Aorta (tissue), 5 donors: ENCODE measurements around the gene SPEN. TPM values are rescaled to one million over a fixed set of nuclear protein-coding genes. Genes with fewer than 3 reads are reported as not detected.

Experiments used
- ATAC-seq: fragments of 200-7000 bp; cut with Tn5 transposase; one replicate; pipeline ENCODE4 v1.9.1; 2022; ENCODE audit warnings: moderate library complexity; ENCODE audit not compliant: low FRiP score
- DNase-seq, 2 donors: peaks; one replicate each; pipeline ENCODE4 v3.0.0-alpha.2; 2020
- H3K27ac ChIP-seq, 2 donors: one replicate each; pipeline ENCODE4 v1.5.1; 2013; ENCODE audit warnings: low read length in 2 of 2, mild to moderate bottlenecking in 2 of 2, moderate library complexity in 2 of 2, control low read depth in 1 of 2, inconsistent platforms in 1 of 2, low read depth in 1 of 2
- H3K27me3 ChIP-seq, 2 donors: one replicate each; pipeline ENCODE4 v1.6.1; 2013; ENCODE audit warnings: control low read depth in 1 of 2, low read length in 1 of 2, mild to moderate bottlenecking in 1 of 2, moderate library complexity in 1 of 2; ENCODE audit not compliant: insufficient read depth in 2 of 2, control insufficient read depth in 1 of 2
- H3K36me3 ChIP-seq, 2 donors: one replicate each; pipeline ENCODE4 v1.6.1; 2013; ENCODE audit warnings: control low read depth in 1 of 2, low read length in 1 of 2, mild to moderate bottlenecking in 1 of 2; ENCODE audit not compliant: insufficient read depth in 2 of 2, control insufficient read depth in 1 of 2
- H3K4me1 ChIP-seq, 2 donors: one replicate each; pipeline ENCODE4 v1.6.1; 2013; ENCODE audit warnings: low read length in 2 of 2, control low read depth in 1 of 2, mild to moderate bottlenecking in 1 of 2, moderate library complexity in 1 of 2; ENCODE audit not compliant: insufficient read depth in 2 of 2, control insufficient read depth in 1 of 2
- H3K4me3 ChIP-seq, 2 donors: one replicate each; pipeline ENCODE4 v1.5.1; 2013; ENCODE audit warnings: low read length in 2 of 2, control low read depth in 1 of 2, mild to moderate bottlenecking in 1 of 2
- H3K9me3 ChIP-seq: one replicate; pipeline ENCODE4 v1.6.1; 2013; ENCODE audit warnings: mild to moderate bottlenecking, low read length; ENCODE audit not compliant: control insufficient read depth
- WGBS, 2 donors: extraction: QIAGEN DNeasy Blood & Tissue Kit; methylation state at CpG; one replicate each; pipeline ENCODE4 v1.1.7; 2013; 5-methylcytosine and 5-hydroxymethylcytosine counted together
- intact Hi-C, 2 donors: fragments of 100-400 bp; cut with DNase I; formaldehyde crosslinking; loops; one replicate each; pipeline versions ENCODE4 v1.14.2 to v1.15.0; 2022
- polyA plus RNA-seq, 2 donors: library from polyadenylated mRNA; stranded (reverse); fragments of 200-250 nt; gene quantifications; one replicate each; pipeline ENCODE4 v1.2.3, GENCODE V29; 2013
- total RNA-seq, 2 donors: library from RNA; stranded (reverse); fragmentation: NEBNext Ultra II Directional; extraction: Animal tissue kit (Norgen Biotek cat#: 25700); gene quantifications; one replicate each; pipeline ENCODE4 v1.2.1, GENCODE V29; 2021
- donor health status: healthy with polysubstance abuse.
- donor health status: Bipolar disorder and iron deficiency.
- donor health status: DM: no; HTN: no; CAD: no.
- donor health status: DM: no; HTN: no; CAD: no.
- donor health status: DM: yes; HTN: yes; CAD: no.

SPEN gene
- total and polyA plus RNA-seq, 4 donors = 19.8 to 102 (median 51.7) TPM

GRCh38 chr1:15948595-15949452, 101.3 kb downstream of the SPEN start:
- Histone ChIP-seq H3K4me1 (peaks cover 0 to 6% of the 10 kb centered on the region in 2 donors), H3K27ac (peak overlapping the region; percentile 84 to 96), H3K9me3 (no peaks in the 10 kb centered on the region), H3K27me3 (no peaks in the 10 kb centered on the region), H3K4me3 (no peak overlapping the region), H3K36me3 (peaks cover 0 to 2% of the 10 kb centered on the region in 2 donors)
- ATAC-seq = peak; percentile 72
- DNase-seq = peak; percentile 93
- WGBS, 2 donors = 5 to 12% methylated on average over 15 of the region's 15 CpGs
- intact Hi-C loops = loop anchor here (1.0 to 5.0 kb wide), 3 partner anchors 57 to 152 kb away; no protein-coding TSS in a partner anchor

DNA sequence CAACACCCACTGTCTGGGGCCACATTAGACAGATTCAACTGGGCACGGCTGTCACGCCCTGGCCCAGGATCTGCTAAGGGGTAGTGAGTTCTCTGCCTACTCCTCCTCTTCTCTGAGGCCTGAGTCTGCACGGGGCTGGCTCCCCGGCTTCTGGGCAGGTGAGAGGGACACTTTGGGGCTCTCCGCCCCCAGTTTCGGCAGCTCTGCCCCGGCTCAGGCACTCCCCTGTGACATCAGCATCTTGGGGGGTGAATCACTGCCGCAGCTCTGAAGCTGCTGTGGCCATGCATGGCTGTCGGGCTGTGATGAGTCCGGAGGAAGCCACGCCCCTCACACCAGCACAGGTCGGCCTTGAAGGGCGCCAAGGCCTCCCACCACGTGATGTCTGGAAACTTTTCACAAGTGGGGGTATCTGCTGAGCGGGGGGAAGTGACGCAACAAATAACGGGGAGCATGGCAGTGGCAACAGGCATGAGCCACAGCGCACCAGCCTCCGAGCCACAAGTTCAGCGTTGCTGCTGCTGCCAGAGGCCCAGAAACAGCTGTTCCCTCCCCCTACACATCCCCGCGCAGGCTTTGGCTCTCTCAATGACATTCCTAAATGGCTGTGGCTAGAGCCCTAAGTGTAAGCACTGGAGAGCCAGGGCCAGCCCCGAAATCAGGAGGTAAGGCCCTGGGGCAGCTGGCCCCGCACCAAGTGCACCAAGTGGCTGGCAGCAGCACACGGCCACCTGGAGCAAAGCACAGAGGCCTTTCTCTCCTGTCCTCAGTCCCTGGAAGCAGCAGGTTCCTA, 102.1 kb downstream of the SPEN start:
- Histone ChIP-seq H3K27ac (peak overlapping the region; percentile 96 to 99), H3K36me3 (peaks cover 0 to 2% of the 10 kb centered on the region in 2 donors), H3K4me3 (no peak overlapping the region), H3K27me3 (no peaks in the 10 kb centered on the region), H3K4me1 (peaks cover 0 to 6% of the 10 kb centered on the region in 2 donors), H3K9me3 (no peaks in the 10 kb centered on the region)
- WGBS, 2 donors = 2 to 4% methylated on average over 25 of the region's 25 CpGs
- peak; percentile 88 for ATAC-seq
- peak; percentile 96 to 97 for DNase-seq
- intact Hi-C loops = loop anchor here (1.0 to 5.0 kb wide), 4 partner anchors 57 to 152 kb away; no protein-coding TSS in a partner anchor

GRCh38 chr1:15950302-15950701, 102.8 kb downstream of the SPEN start:
- Histone ChIP-seq H3K4me3 (no peak overlapping the region), H3K9me3 (no peaks in the 10 kb centered on the region), H3K27me3 (no peaks in the 10 kb centered on the region), H3K36me3 (peaks cover 0 to 2% of the 10 kb centered on the region in 2 donors), H3K27ac (peak overlapping the region; percentile 96 to 99), H3K4me1 (peaks cover 0 to 6% of the 10 kb centered on the region in 2 donors)
- DNase-seq (no peak), ATAC-seq (no peak)
- 79 to 82% methylated on average over 4 of the region's 4 CpGs for WGBS, 2 donors
- intact Hi-C loops = loop anchor here in 1 of 2 donors (5.0 kb wide), 1 partner anchor 148 kb away; no protein-coding TSS in a partner anchor

DNA sequence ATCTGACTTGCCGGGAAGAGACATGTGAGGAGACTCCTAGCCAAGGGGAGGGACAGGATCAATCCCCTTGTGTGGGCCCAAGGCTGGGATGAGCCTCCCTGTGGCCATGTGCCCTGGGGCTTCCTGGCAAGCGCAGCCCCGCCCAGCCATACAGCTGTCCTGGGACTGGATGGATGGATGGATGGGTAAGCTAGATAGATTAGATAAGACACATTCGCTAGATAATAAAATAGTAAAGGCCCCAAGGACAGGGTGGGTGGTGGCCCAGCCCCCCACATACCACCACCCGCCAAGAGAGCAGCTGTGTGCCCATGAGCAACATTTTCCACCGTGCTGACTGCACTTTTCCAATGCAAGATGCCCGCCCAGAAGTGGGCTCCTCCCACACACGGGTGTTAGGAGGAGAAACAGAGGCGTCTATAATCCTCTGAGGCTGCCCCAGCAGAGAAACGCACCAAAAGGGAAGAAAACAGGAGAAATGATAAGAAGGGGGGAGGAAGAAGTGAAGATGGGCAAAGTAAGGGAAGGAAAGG, 103.3 kb downstream of the SPEN start:
- intact Hi-C loops = loop anchor here in 1 of 2 donors (5.0 kb wide), 1 partner anchor 149 kb away; no protein-coding TSS in a partner anchor
- ATAC-seq = peak; percentile 12
- H3K27me3 ChIP-seq = no peaks in the 10 kb centered on the region
- no peaks in the 10 kb centered on the region for H3K9me3 ChIP-seq
- peak; percentile 86 to 93 for DNase-seq
- H3K36me3 ChIP-seq = no peaks in the 10 kb centered on the region
- H3K4me3 ChIP-seq = no peak overlapping the region
- peaks cover 0 to 6% of the 10 kb centered on the region in 2 donors for H3K4me1 ChIP-seq
- WGBS, 2 donors = 23 to 24% methylated on average over 10 of the region's 10 CpGs
- peak overlapping the region; percentile 96 to 99 for H3K27ac ChIP-seq

GRCh38 chr1:15951341-15952153, 104.0 kb downstream of the SPEN start:
- no peak overlapping the region for H3K4me3 ChIP-seq
- no peaks in the 10 kb centered on the region for H3K27me3 ChIP-seq
- H3K4me1 ChIP-seq = peaks cover 0 to 6% of the 10 kb centered on the region in 2 donors
- WGBS, 2 donors = 46 to 50% methylated on average over 23 of the region's 23 CpGs
- peak overlapping the region in 1 of 2 donors; percentile 30 for H3K27ac ChIP-seq
- no peaks in the 10 kb centered on the region for H3K9me3 ChIP-seq
- no peak for ATAC-seq
- H3K36me3 ChIP-seq = no peaks in the 10 kb centered on the region
- intact Hi-C loops = loop anchor here in 1 of 2 donors (5.0 kb wide), 1 partner anchor 149 kb away; no protein-coding TSS in a partner anchor
- no peak for DNase-seq

DNA sequence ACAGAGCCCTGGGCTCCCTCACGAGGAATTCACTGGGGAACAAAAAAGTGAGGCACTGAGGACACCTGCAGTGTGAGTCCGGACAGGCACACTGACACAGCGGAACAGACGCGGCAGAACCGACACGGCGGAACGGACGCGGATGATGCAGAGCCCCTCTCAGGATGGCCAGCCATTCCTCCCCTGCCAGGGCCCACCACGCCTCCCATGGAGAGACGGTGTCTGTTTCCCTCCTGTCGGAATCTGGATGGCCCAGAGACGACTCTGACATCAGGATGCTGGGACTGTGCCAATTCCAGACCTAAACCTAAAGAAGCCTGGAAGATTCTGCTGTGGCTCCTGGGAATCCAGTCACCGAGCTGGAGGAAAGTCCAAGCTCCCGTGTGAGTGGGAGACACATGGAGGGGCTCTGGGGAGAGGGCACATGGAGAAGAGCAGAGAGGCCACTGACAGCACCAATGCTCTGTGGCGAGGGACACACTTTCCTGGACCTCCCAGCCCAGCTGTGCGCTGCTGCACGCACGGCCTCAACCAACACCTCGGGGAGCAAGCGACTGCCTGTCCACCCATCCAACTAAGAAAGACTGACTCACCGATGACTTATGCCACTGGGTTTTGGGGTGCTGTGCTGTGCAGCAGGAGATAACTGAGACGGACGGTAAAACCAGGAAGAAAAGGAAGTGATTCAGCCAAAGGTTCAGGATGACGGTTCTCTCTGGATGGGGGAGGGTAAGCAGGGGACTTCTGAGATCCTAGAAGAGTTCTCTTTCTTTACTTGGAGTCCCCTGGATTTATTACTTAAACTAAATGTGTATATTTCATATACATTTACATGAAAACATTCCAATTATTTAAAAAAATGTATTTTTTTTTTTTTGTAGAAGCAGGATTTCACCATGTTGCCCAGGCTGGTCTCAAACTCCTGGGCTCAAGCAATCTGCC, 105.1 kb downstream of the SPEN start:
- H3K9me3 ChIP-seq = no peaks in the 10 kb centered on the region
- H3K4me1 ChIP-seq = peaks cover 0 to 6% of the 10 kb centered on the region in 2 donors
- no peak for ATAC-seq
- H3K27ac ChIP-seq = peak overlapping the region in 1 of 2 donors; percentile 58
- intact Hi-C loops = loop anchor here in 1 of 2 donors (5.0 kb wide), 1 partner anchor 150 kb away; no protein-coding TSS in a partner anchor
- no peaks in the 10 kb centered on the region for H3K36me3 ChIP-seq
- H3K27me3 ChIP-seq = no peaks in the 10 kb centered on the region
- no peak overlapping the region for H3K4me3 ChIP-seq
- 80 to 81% methylated on average over 27 of the region's 27 CpGs for WGBS, 2 donors
- DNase-seq = no peak

GRCh38 chr1:15953294-15953771, 105.8 kb downstream of the SPEN start:
- WGBS, 2 donors = 23 to 26% methylated on average over 11 of the region's 11 CpGs
- no peaks in the 10 kb centered on the region for H3K27me3 ChIP-seq
- H3K4me1 ChIP-seq = peaks cover 0 to 6% of the 10 kb centered on the region in 2 donors
- H3K27ac ChIP-seq = peak overlapping the region; percentile 28 to 70
- H3K36me3 ChIP-seq = no peaks in the 10 kb centered on the region
- DNase-seq (peak in 1 of 2 donors; percentile 73), ATAC-seq (no peak)
- H3K4me3 ChIP-seq = no peak overlapping the region
- intact Hi-C loops = loop anchor here in 1 of 2 donors (5.0 kb wide), 1 partner anchor 151 kb away; no protein-coding TSS in a partner anchor
- H3K9me3 ChIP-seq = no peaks in the 10 kb centered on the region
